SIG-M5 (cell line): ENCODE measurements around the gene SDC3.

ENCODE experiments used
- DNase-seq: peaks from one replicate; lab custom pipeline; 2025; lab: John Stamatoyannopoulos, UW

Gene SDC3

DNA sequence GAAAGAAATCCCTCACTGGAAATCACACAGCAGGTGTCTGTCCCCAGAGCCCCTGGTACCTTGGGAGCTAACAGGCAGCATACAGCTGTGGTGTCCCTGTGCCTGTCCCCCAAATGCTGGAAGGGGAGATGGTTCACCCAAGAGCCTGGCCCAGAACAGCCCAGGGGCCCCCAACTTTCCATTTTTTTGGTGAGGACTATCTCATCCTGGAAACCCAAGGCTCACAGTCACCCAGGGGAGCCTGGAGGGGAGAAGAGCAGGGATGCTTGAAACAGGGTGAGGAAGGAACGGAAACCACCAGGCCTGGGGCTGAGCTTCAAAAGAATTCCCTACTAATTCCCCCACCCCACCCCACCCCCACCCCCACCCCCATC lies 3.6 kb downstream of the SDC3 start:
- DNase-seq: no peak

DNA sequence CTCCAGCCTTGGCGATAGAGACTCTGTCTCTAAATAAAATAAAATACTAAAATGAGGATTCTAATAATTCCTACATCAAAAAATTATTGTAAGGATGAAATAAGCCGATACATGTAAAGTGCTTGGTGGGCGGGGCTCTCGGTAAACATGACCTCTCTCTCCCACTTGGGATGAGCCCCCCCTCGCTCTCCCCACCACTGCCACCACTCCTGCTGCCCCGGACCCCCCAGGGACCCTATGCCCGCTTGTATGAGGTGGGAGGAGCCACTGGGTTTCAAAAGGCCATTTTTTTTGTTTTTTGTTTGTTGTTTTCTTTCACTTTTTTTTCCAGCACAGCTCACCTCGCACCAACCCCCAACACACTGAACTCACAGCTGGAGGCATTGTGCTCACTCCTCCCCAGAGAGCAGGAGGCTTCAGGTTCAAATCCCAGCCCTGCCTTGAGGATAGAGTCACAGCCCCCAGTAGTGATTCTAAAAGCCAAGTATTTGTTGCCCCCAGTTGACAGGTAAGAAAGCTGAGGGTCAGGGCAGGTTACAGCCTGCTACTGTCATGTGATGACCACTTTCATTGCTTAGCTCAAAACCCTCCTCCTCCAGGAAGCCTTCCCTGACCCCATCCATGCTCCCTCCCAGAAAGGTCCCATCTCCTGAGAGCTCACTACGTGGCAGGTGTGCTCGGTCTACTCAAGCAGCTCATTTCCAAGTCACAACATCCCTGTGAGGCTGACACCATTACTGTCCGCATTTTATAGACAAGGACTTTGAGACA lies 4.2 kb downstream of the SDC3 start:
- no peak for DNase-seq

DNA sequence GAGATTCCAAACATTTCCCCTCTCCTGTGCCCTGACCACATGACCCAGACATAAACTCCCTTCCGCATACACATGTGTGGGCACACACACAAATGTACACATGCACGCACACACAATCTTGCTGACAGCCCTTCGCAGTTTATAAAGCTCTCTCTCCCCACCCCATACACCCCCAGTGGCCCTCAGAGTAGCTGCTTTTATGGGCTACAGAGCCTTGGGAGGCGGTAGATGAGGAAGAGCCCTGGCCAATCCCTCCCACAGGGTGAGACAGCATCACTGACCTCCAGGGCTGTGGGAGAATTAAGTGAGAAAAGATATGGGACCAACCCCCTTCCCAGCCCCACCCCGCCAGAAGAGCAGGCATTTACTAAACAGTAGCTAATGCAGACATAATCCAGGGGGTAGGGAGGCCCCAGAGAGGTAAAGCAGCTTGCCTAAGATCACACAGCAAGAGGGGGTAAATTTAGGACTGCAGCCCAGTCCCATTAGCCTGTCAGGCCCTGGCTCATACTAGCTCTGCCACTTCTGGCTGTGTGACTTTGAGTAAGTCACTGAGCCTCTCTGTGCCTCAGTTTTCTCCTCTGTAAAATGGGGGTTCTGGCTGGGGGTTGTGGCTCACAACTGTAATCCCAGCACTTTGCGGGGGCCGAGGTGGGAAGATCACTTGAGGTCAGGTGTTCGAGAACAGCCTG lies 5.1 kb downstream of the SDC3 start:
- DNase-seq: no peak

DNA sequence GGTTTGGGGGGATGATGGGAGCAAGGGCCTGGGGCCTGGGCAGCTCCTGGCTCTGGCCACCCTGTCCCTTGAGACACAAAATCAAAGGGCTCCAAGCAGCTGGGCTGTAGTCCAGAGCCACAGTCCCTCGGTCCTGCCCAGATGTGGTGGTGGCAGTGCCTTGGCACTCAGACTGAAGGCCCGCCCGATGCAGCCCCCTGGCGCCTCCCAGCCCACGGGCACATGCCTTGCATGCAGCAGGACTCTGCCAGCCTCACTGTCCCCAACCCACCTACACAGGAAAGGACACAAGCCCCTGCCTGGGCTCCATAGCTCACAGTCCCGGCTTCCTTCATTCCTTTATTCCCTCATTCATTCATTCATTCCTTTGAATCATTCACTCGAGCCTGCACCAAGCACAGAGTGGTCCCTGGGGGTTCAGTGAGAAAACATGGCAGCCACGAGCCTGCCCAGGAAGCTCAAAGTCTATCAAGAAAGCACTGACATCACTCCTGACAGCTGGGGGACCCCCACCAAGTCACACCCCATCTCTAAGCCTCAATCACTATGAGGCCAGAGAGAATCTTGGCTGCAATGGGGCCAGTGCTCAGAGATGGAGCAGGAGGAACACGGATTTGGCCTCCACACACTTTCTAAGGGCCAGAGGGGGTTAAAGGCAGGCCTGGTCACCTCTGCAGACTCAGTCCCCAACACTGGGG lies 5.8 kb downstream of the SDC3 start:
- DNase-seq: no peak

DNA sequence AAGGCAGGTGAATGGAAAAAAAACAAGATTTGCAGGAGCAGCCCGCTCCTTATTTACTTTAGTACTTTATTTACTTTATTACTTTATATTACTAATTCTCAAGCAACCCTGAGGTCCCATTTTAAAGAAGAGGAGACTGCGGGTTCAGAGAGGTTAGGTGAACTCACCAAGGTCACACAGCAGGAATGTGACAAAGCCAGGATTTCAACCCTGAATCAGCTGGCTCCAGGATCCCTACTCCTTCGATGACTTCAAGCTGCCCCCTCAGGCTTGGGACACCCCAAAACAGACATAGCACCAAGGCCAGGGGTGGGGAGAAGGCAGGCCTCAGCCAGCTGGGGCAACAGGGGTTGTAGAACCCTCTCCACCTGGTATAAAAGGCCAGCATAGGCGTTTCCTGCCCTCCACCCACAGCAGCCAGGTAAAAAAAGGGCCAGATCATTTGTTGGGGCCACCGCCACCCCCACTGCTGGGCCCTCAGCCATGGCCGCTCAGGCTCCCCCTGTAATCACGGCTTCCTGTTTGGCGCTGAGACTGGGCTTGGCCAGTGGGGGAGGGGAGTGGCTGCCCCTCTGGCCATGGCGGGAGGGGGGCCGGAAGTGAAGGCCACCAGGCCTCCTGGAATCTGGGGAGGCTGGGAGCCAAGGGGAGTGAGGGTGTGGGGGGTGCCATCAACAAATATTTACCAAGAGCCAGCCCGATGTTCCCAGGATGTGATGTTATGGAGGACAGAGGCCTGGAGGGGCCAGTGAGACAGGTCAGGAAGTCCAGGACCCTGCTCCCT lies 6.6 kb downstream of the SDC3 start:
- no peak for DNase-seq

DNA sequence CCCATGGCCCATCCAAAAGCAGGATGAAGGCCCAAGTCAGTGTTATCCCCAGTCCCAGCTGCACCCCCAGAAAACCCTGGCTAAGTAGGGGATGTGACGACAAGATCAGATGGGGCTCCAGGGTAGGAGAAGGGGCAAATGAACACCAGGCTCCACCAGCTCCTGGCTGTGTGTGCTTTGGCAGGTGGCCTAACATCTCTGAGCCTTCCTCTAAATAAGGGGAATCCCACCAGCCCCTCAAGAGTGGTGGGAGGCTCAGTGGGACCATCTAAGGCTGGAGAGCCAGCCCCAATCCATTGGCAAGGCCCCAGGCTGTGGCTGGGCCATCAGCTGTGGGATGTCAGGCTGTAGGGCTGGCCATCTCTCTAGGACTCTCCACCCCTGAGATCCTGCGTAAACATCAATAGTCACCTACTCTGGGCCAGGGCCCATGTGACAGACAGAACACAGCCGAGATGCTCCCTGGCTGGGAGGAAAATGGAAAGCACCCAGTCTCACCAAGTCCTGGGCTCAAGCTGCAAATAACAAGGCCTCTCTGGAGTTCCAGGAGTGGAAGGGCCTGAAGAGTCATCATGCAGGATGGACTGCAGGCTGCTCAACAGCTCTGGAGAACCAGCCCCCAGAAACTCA lies 7.5 kb downstream of the SDC3 start:
- DNase-seq: no peak

DNA sequence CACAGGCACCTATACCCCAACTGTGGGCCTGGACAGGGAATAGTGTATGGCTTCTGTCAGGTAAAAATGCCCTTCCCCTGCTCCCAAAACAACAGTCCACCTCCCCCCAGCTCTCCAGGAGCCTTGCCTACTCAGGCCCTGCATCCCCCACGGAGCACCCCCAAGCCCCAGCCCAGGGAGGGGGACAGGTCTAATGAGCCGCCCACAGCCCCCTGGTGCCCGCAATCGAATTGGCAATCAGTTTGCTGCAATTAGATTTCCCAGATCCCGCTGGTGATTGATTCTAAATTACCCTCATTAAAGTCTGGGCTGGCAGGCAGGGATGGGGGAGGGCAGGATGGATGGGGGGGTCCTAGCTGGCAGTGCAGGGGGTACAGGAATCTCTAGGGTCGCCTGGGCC lies 8.1 kb downstream of the SDC3 start:
- DNase-seq: no peak

DNA sequence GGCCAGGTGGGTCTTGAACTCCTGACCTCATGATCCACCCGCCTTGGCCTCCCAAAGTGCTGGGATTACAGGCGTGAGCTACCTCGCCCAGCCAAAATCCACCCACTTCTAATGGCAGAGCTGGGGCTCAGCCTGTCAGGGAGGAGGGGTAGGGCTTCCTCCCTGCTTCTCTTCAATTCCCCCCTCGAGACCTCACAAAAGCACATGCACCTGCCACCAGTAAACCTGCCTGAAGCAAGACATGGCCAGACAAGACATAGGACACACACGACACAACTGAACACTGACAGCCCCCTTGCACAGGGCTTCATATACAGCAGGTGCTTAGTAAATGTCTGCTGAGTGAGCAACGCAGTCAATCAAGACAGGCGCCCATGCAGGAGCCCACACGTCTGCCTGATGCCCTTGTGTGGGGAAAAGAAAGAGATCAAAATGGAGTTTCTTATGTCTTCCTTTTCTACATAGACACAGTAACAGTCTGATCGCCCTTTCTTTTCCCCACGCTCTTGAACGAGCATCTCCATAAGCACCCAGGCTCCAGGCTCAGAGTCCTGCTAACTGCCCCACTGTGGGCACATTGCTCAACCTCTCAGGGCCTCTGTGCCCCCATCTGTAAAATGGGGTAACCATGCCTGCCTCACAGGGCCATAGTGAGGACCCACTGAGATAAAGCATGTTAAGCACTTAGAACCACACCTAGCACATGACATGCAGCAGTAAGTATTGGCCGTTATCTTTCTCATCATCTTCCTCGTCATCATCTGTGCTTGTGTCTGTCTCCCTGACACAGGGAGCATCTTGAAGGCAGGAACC lies 8.8 kb downstream of the SDC3 start:
- no peak for DNase-seq

DNA sequence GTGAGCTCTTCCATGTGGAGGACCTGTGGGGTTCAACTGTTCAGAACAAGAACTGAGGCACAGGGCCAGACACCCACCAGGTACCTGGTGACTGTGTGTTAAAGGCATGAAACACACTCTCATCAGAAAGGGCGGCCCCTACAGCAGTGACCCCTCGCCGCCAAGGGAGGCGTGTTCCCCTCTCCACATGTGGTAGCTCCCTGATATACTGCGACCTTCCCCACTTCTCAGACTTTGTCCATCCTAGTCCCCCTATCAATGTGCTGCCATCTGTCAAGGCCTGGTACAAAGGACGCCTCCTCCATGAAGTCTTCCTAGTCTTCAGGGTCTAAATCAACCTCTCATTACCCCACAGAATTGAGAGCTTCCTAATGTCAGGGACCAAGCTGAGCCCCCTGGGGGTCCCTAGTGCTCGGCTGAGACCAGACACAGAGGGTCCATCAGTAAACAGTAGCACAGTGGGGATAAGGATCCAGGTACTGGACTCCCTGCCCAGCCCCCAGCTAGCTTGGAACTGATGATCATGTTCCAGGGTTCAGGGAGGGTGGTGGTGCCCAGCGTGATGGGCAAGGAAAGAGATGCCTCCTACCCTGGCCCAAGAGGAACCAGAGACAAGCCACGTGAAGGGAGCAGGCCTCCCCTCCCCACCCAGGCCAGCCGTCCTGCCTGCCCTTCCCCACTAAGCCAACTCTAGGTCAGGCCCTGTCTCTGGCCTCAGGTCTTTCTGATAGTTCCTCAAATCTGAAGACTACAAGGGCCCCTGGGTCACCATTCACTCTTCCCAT lies 10.3 kb downstream of the SDC3 start:
- DNase-seq: no peak

DNA sequence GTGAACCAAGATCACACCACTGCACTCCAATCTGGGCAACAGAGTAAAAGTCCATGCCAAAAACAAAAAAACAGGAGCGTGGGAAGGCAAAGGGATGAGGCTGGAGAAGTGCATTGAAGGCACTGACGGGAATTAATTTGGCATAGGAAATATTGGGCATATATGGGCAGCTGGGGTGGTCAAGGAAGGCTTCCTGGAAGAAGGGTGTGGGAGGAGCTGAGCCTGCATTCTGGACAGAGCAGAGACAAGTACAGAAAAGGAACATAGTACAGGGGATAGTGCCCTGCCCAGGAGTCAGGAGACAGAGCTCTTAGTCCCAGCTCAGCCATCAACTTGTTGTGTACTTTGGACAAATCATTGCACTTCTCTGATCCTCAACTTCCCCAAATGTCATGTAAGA lies 11.7 kb downstream of the SDC3 start:
- no peak for DNase-seq

DNA sequence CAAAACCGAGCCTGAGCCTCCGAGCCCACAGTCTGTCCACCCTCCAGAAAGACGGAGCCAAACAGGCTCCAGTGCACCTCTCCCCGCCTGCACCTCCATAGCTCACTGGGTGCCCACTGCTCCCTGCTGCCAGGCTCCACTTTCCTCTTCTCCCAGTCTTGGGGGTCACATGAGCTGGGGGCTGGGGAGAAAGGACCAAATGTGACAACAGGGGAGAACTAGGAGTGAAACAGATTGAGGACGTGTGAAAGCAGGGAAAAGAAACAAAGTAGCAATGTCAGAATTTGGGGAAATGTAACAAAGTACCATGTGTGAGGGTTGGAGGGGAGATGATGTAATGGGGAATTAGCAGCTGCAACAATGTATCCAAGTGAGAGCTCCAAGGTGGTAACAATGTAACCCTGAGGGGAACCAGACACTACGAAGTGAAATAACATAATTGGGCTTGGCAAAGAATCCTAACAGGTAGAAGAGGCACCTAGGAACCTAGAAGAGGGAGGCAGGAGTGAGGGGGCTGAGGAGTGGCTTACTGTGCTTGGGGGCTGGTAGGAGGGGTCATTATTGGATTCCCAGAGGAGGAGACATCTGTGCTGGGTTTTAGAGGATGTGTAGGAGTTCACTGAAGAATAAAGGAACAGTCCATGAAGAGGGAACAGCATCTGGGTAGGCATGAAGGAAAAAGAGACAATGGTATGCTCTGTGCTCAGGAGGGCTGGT lies 12.5 kb downstream of the SDC3 start:
- no peak for DNase-seq

DNA sequence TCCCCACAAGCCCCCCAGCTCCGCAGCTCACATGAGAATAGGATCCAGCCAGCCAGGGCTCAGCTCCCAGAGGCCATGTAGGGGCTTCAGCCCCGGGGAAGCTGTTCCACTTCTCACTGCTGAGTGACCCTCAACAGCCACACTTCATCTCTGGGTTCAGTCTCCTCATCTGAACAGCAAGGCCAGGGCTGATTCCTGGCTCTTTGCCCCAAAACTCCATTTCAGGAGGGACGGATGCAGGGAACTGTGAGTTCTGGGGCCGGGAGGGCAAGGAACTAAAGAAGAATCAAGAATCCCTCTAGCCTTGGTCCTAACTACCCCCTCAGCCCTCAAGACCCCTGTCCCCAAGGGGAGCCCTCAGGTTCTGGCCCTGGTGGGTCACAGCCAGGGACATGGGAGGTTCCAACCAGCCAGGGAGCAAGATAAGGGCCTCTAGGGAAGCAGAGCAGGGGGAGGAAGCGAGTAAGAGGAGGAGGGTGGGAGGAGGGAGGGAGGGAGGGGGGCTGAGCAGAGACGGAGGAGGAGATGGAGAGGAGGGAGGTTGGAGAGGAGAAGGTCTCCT lies 13.1 kb downstream of the SDC3 start:
- DNase-seq: no peak

DNA sequence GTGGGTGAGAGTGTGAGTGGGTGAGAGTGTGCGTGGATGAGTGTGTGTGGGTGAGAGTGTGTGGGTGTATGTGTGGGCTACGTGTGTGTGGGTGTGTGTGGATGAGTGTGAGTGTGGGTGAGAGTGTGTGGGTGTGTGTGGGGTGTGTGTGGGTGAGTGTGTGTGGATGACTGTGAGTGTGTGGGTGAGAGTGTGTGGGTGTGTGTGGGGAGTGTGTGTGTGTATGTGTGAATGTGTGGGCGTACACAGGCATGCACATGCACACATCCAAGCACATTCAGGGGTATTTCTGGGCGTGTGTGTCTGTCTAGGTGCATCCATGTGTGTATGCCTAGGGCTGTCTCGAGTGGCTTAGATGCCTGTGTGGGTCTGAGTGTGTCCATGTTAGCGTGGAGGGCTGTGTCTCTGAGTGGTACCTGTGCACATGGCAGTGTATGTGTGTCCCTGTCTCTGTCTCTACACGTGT lies 14.0 kb downstream of the SDC3 start:
- DNase-seq: no peak

DNA sequence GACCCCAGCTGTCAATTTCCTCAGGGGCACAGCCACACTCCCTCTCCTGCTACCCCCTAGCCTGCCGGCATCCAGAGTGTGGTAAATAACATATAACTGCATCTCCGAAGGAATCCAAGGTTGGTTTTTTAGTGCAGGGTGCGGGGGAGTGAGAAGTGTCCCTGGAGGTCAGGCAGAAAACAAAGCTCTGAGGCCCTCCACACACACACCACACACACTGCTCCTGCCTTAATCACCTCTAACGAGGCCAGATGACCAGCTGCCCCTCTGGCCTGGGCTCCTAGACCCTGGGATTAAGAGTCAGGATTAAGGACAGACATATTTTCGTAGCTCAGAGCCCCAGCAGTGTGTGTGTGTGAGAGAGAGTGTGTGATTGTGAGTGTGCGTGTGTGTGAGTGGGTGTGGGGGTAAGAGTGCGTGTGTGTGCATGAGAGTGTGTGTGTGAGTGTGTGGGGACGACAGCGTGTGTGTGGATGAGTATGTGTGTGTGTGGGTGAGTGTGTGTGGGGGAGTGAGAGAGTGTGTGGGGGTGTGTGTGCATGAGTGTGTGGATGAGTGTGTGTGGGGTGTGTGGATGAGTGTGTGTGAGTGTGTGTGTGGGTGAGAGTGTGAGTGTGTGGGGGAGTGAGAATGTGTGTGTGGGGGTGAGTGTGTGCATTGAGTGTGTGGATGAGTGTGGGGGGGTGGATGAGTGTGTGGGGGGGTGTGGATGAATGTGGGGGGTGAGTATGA lies 14.6 kb downstream of the SDC3 start:
- no peak for DNase-seq

DNA sequence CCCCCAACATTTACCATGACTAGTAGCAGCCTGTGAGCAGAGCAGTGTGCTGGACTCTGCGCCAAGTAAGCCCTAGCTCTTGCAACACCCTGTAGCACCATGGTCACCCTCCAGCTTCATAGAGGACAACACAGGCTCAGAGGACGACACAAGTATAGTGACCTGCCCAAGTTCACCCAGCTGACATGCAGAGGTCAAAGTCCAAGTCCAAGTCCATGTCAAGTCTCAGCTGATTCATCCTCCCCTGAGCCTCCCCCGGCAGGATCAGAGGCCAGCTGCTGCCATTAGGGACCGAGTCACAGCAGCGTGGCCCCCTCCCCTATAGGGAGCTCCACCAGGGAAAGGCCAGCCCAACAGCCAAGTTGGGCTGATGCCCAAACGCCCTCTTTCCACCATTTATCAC lies 15.9 kb downstream of the SDC3 start:
- DNase-seq: no peak

DNA sequence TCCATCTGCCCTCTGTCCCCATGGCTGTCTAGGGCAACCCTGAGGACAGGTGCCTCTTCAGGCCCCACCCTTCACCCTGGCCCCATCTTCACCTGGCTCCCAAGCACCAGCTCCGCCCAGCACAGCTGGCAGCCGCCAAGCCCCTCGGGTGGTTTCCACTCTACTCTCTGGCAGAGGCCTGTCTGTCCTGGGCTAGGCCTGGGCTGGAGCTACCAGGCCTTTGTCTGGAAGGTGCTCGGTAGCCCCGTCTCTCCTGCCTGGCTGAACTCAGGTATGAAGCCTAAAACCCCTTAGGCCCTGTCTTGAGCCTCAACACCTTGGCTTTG lies 17.4 kb downstream of the SDC3 start:
- DNase-seq: no peak

DNA sequence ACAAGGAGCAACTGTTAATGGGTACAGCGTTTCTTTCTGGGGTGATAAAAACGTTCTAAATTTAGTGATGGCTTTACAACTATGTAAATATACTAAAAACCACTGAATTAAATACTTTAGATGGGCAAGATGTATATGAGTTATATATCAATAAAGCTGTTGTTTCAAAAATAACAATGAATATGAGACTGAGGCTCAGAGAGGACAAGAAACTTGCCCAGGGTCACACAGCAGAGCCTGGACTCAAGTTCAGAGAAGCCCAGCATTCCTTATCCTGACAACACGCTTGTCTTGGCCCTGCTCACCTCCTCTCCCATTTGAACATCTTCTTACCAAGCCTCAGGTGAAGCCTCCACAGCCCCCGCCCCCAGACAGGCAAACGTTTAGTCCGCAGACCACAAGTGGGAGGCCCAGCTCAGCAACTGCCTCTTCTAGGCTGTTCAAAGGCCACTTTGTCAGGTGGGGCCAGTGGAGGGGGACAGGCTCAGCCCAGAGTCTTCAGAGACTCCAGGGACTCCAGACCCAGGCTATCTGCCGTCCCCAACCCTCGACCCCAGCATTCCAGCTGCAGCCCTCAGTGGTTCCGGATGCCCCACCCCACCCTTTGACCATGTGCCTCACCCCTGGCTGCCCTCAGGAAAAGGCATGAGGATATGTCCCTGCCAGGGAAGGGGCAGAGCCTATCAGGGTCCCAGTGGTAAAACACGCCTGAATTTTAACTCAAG lies 17.9 kb downstream of the SDC3 start:
- no peak for DNase-seq

DNA sequence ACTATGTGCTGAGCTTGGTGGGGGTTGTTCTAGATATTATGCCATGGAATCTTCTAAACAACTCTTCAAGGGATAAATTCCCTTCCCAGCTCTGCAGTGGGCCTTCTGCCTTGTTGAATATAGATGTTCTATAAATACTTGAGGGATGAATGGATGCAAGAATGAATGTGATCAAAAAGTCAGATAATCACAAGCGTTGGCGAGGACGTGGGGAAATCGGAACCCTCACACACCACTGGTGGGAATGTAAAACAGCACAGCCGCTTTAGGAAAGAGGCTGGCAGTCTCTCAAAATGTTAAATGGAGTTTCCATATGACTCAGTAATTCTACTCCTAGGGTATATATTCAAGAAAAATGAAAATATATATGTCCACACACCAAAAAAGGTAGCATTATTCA lies 19.0 kb downstream of the SDC3 start:
- DNase-seq: no peak
